Muscle layer of duodenum (tissue), 2 donors: ENCODE measurements around the gene OTOP3.

Experiments
- H3K27ac ChIP-seq: one replicate; pipeline ENCODE4 v1.7.0; 2013; ENCODE audit warnings: mild to moderate bottlenecking, low read length
- H3K27me3 ChIP-seq: one replicate; pipeline ENCODE4 v1.7.0; 2013; ENCODE audit warnings: low read depth, mild to moderate bottlenecking, control low read depth, low read length
- H3K36me3 ChIP-seq, 2 donors: one replicate each; pipeline ENCODE4 v1.7.0; 2013; ENCODE audit warnings: low read length in 2 of 2, control low read depth in 1 of 2, mild to moderate bottlenecking in 1 of 2; ENCODE audit not compliant: insufficient read depth in 2 of 2, control insufficient read depth in 1 of 2
- H3K4me1 ChIP-seq, 2 donors: one replicate each; pipeline ENCODE4 v1.7.0; 2013; ENCODE audit warnings: low read length in 2 of 2, mild to moderate bottlenecking in 2 of 2, control low read depth in 1 of 2, moderate library complexity in 1 of 2; ENCODE audit not compliant: insufficient read depth in 2 of 2, control insufficient read depth in 1 of 2
- H3K4me3 ChIP-seq, 2 donors: one replicate each; pipeline ENCODE4 v1.7.0; 2013; ENCODE audit warnings: low read length in 2 of 2, low read depth in 1 of 2, mild to moderate bottlenecking in 1 of 2
- H3K9me3 ChIP-seq, 2 donors: one replicate each; pipeline ENCODE4 v1.7.0; 2013; ENCODE audit warnings: low read length in 2 of 2, control low read depth in 1 of 2, mild to moderate bottlenecking in 1 of 2; ENCODE audit not compliant: control insufficient read depth in 1 of 2
- donor health status: healthy.

Gene OTOP3

DNA sequence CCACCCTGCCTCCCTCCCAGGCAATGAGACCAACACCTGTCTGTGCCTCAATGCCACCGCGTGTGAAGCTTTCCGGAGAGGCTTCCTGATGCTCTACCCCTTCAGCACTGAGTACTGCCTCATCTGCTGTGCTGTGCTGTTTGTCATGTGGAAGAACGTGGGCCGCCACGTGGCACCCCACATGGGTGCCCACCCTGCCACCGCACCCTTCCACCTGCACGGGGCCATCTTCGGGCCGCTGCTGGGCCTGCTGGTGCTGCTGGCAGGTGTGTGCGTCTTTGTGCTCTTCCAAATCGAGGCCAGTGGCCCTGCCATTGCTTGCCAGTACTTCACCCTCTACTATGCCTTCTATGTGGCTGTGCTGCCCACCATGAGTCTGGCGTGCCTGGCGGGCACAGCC lies 10.9 kb downstream of the OTOP3 start:
- Histone ChIP-seq H3K36me3 (no peaks in the 10 kb centered on the region), H3K27ac (no peak overlapping the region), H3K27me3 (peaks cover 3% of the 10 kb centered on the region), H3K4me3 (no peak overlapping the region), H3K9me3 (no peaks in the 10 kb centered on the region), H3K4me1 (no peaks in the 10 kb centered on the region)

DNA sequence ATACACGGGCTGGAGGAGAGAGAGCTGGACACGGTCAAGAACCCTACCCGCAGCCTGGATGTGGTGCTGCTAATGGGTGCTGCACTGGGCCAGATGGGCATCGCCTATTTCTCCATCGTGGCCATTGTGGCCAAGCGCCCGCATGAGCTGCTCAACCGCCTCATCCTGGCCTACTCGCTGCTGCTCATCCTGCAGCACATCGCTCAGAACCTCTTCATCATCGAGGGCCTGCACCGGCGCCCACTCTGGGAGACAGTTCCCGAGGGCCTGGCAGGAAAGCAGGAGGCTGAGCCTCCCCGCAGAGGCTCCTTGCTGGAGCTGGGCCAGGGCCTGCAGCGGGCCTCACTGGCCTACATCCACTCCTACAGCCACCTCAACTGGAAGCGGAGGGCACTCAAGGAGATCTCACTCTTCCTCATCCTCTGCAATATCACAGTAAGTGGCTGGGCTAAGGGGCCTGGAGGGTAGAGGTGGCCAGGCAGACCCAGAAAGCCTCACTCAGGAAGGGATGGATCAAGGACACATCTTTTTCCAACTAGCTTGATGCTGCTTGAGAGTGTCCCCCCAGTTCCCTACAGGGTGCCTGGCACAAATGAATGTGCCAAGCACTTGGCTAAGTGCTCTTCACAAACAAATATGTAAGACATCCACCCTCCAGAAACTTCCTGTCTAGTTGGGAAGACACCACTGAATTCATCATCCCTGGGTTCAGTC lies 11.5 kb downstream of the OTOP3 start:
- Histone ChIP-seq H3K27me3 (peaks cover 3% of the 10 kb centered on the region), H3K4me1 (no peaks in the 10 kb centered on the region), H3K4me3 (no peak overlapping the region), H3K27ac (no peak overlapping the region), H3K36me3 (no peaks in the 10 kb centered on the region), H3K9me3 (no peaks in the 10 kb centered on the region)

- Histone ChIP-seq H3K27ac (no peak overlapping the region), H3K36me3 (no peaks in the 10 kb centered on the region), H3K4me3 (no peak overlapping the region), H3K9me3 (no peaks in the 10 kb centered on the region), H3K4me1 (no peaks in the 10 kb centered on the region), H3K27me3 (no peaks in the 10 kb centered on the region)
Observed at GRCh38 chr17:74949455-74950115, 13.9 kb downstream of the OTOP3 start.

- Histone ChIP-seq H3K27ac (no peak overlapping the region), H3K4me3 (no peak overlapping the region), H3K27me3 (no peaks in the 10 kb centered on the region), H3K4me1 (no peaks in the 10 kb centered on the region), H3K36me3 (no peaks in the 10 kb centered on the region), H3K9me3 (no peaks in the 10 kb centered on the region)
Observed at GRCh38 chr17:74950207-74950606, 14.5 kb downstream of the OTOP3 start.

DNA sequence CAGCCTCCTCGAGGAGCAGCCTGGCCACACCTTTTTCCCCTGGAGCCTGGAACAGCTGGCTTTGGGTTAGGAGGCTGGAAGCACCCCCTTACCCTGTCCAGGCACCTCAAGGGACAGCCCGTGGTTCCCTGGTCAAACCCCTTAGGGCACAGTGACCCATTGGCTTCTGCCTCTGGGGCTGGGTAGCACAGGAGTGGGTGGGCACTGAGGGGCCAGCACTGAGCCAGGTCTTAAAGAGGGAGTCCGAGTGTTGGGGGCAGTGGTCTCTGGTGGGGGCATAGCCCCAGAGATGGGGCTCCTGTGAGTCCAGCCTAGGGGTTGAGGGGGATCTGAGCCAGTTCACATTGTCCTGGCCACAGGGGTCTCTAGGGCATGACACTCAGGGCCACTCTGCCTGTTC lies 15.4 kb downstream of the OTOP3 start:
- Histone ChIP-seq H3K4me1 (no peaks in the 10 kb centered on the region), H3K4me3 (no peak overlapping the region), H3K27me3 (no peaks in the 10 kb centered on the region), H3K9me3 (no peaks in the 10 kb centered on the region), H3K36me3 (peaks cover 3% of the 10 kb centered on the region in 2 donors), H3K27ac (no peak overlapping the region)

DNA sequence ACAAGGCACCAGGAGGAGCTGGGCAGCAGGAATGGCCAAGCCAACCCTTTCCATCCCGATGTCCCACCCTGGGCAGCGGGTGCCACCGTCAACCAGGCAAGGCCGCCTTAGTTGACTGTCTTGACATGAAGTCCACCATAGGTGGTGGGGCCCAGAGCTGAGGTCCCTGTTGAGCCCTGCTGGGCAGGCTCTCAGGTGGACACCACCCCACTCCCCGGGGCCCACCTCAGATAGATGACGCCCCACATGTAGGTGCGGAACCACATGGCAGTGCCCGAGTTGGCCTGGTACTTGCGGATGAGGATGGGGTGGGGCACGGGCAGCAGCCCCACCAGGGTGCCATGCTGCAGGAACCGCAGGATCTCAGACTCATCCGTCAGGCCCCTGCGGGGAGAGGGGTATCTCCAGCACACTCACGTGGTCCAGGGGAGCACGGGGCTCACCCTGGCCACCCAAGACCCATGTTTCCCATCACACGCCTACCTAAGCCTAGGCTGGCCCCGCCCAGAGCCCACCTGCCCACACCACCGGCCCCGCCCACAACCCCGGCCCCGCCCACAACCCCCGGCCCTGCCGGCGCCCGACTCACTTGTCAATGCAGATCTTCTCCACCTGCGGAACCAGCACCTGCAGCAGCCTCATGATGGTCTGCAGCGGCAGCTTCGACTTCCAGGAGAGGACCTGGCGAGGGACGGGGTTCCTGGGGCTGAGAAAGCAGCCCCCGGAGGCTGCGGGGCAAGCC lies 16.2 kb downstream of the OTOP3 start:
- no peaks in the 10 kb centered on the region for H3K4me1 ChIP-seq
- H3K36me3 ChIP-seq, result peaks cover 3 to 10% of the 10 kb centered on the region in 2 donors
- no peak overlapping the region for H3K4me3 ChIP-seq
- no peaks in the 10 kb centered on the region for H3K27me3 ChIP-seq
- no peak overlapping the region for H3K27ac ChIP-seq
- no peaks in the 10 kb centered on the region for H3K9me3 ChIP-seq

DNA sequence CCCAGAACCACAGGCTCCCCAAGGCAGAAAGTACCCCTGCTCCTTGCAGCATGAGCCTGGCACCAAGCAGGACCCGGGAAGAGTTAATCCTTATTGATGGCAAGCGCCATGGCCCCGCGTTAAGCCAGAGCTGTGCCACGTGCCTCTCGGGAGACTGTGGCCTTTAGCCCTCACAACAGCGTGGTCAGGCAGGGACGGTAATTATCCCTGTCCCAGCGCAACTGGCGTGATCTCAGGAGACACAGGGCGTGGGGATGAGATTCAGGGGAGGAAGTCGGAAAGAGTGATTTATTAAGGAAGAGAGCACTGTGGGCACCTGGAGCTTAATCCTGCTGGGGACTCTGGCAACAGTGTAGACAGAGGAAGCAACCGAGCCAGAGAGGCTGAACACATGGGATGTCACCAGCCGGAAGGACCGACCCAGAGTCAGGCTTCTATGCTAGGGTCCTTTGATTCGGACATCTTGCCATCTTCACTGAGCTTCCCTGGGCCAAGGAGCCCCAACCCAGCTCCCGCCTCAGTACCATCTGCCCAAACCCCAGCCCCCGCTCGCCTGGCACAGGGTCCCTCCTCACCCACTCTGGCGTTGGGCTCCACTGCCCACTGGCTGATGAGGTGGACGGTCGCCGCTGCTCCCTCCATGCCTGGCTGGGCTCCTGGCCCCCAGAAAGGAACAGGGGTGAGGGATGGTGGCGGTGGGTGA lies 16.9 kb downstream of the OTOP3 start:
- no peaks in the 10 kb centered on the region for H3K9me3 ChIP-seq
- no peaks in the 10 kb centered on the region for H3K4me1 ChIP-seq
- peaks cover 3 to 10% of the 10 kb centered on the region in 2 donors for H3K36me3 ChIP-seq
- no peaks in the 10 kb centered on the region for H3K27me3 ChIP-seq
- H3K4me3 ChIP-seq, result no peak overlapping the region
- no peak overlapping the region for H3K27ac ChIP-seq

DNA sequence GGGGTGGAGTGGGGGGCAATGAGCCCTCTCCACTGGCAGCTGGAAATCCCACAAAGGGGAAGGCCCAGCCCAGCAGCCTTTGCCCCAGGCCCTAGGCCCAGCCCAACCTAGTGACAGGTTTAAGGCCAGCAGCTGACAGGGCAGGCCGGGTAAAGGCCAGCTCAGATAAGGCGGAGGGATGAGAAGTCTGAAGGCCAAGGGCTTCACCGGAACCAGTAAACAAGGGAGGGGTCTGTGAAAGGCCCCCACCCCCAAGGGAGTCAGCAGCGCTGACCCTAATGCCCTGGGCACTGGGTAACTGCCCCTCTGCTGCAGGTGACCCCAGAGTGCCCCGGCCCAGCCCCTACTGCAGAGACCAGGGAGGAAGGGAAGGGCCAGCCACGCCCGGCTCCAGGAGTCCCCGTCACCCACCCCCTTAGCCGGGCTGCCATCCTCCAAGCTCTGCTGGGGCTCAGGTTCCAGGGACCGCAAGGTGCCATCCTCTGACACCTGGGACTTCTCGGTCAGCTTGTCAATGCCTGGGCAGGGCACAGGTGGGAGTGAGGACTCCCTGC lies 17.5 kb downstream of the OTOP3 start:
- H3K4me3 ChIP-seq, result no peak overlapping the region
- no peaks in the 10 kb centered on the region for H3K4me1 ChIP-seq
- peaks cover 3 to 10% of the 10 kb centered on the region in 2 donors for H3K36me3 ChIP-seq
- H3K27ac ChIP-seq, result no peak overlapping the region
- no peaks in the 10 kb centered on the region for H3K27me3 ChIP-seq
- no peaks in the 10 kb centered on the region for H3K9me3 ChIP-seq

- H3K27ac ChIP-seq, result no peak overlapping the region
- H3K4me3 ChIP-seq, result no peak overlapping the region
- H3K4me1 ChIP-seq, result no peaks in the 10 kb centered on the region
- H3K9me3 ChIP-seq, result no peaks in the 10 kb centered on the region
- H3K27me3 ChIP-seq, result no peaks in the 10 kb centered on the region
- H3K36me3 ChIP-seq, result peaks cover 3 to 10% of the 10 kb centered on the region in 2 donors
Observed at GRCh38 chr17:74954115-74954514, 18.4 kb downstream of the OTOP3 start.

DNA sequence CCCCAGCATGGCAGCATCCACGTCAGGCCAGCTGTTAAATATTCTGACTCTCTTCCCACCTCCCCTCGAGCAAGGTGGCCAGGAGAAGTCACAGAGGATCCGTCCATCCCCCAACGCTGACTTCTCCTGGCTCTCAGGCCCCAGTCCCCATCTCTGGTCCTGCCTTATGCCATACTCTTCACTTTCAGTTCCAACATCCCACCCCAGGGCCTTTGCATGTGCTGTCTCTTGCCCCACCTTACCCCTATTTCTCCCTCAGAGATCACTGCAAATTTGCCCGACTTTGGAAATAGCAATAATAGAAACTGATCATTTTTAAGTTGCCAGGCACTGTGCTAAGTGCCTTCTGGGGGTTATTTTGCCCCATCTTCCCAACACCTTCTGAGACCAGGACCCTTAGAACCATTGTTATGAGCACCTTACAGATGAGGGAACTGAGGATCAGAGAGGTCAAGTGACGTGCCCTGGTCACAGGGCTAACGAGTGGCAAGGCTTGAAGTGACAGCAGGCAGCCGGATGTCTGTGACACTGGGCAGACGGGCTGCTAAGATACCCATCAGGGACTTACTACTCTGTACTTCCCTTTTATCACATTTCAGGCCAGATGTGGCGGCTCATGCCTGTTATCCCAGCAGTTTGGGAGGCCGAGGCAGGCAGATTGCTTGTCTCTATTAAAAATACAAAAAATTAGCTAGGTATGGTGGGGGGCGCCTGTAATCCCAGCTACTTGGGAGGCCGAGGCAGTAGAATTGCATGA lies 19.1 kb downstream of the OTOP3 start:
- H3K4me3 ChIP-seq, result no peak overlapping the region
- no peaks in the 10 kb centered on the region for H3K4me1 ChIP-seq
- H3K27ac ChIP-seq, result no peak overlapping the region
- H3K9me3 ChIP-seq, result no peaks in the 10 kb centered on the region
- H3K27me3 ChIP-seq, result no peaks in the 10 kb centered on the region
- peaks cover 3 to 10% of the 10 kb centered on the region in 2 donors for H3K36me3 ChIP-seq
